Tibial artery (tissue), 4 donors: ENCODE data around the gene ADCY5.
A peak's percentile ranks its signal among the peaks of the same experiment; 100 is the strongest.

Experiments
- DNase-seq, 2 donors: peaks; one replicate each; pipeline ENCODE4 v3.0.0-alpha.2; 2019
- H3K27ac ChIP-seq, 2 donors: fragments of 200-600 bp; sonication (generic) in 1 of 2; 1 replicate in 1 of 2; 2 replicates in 1 of 2; pipeline ENCODE4 v1.5.1; 2018 to 2019; ENCODE audit warnings: mild to moderate bottlenecking in 1 of 2
- H3K27me3 ChIP-seq, 2 donors: fragments of 200-600 bp; sonication (generic) in 1 of 2; one replicate each; pipeline versions ENCODE4 v1.5.1 to v1.6.0; 2016 to 2019
- H3K36me3 ChIP-seq, 3 donors: fragments of 200-600 bp; sonication (generic) in 2 of 3; one replicate each; pipeline ENCODE4 v1.5.1; 2016 to 2019; ENCODE audit warnings: mild to moderate bottlenecking in 2 of 3
- H3K4me1 ChIP-seq, 4 donors: fragments of 200-600 bp; sonication (generic) in 2 of 4; 1 replicate in 3 of 4; 2 replicates in 1 of 4; pipeline ENCODE4 v1.5.1; 2016 to 2019
- H3K4me3 ChIP-seq, 2 donors: fragments of 200-600 bp; sonication (generic) in 1 of 2; 1 replicate in 1 of 2; 2 replicates in 1 of 2; pipeline ENCODE4 v1.5.1; 2018 to 2019; ENCODE audit warnings: mild to moderate bottlenecking in 2 of 2
- H3K9me3 ChIP-seq, 3 donors: fragments of 200-600 bp; sonication (generic) in 1 of 3; one replicate each; pipeline ENCODE4 v1.5.1; 2016 to 2019
- CTCF ChIP-seq, 2 experiments: fragments of 200-600 bp in 1 of 2; fragments of 450-650 bp in 1 of 2; IDR thresholded peaks; one replicate each; pipeline ENCODE4 v1.5.1; 2017 to 2019; ENCODE audit warnings: antibody characterized with exemption in 2 of 2, mild to moderate bottlenecking in 1 of 2, moderate library complexity in 1 of 2
- intact Hi-C: fragments of 100-400 bp; cut with DNase I; formaldehyde crosslinking; loops from one replicate; pipeline ENCODE4 v1.15.0; 2023; ENCODE audit warnings: low total_unique reads

The ADCY5 gene

GRCh38 chr3:123392368-123392767 is 56.5 kb downstream of the ADCY5 start:
- H3K4me3 ChIP-seq: no peak overlapping the region
- TF ChIP-seq CTCF (IDR thresholded peaks at IDR 0.05): no peak
- H3K36me3 ChIP-seq: no peaks in the 10 kb centered on the region
- H3K4me1 ChIP-seq: peaks cover 0 to 98% (median 70%) of the 10 kb centered on the region in 4 donors
- H3K9me3 ChIP-seq: no peaks in the 10 kb centered on the region
- intact Hi-C loops: no loop called here
- DNase-seq: no peak
- no peaks in the 10 kb centered on the region for H3K27me3 ChIP-seq
- peak overlapping the region; percentile 89 to 96 for H3K27ac ChIP-seq

- H3K4me3 ChIP-seq: no peak overlapping the region
- no peaks in the 10 kb centered on the region for H3K27me3 ChIP-seq
- H3K27ac ChIP-seq: peak overlapping the region; percentile 89 to 96
- H3K4me1 ChIP-seq: peaks cover 0 to 98% (median 73%) of the 10 kb centered on the region in 4 donors
- peak in 1 of 2 donors; percentile 43 for DNase-seq
- no peak for TF ChIP-seq CTCF (IDR thresholded peaks at IDR 0.05)
- no peaks in the 10 kb centered on the region for H3K9me3 ChIP-seq
- H3K36me3 ChIP-seq: no peaks in the 10 kb centered on the region
- intact Hi-C loops: no loop called here
Observed at GRCh38 chr3:123390865-123391600, 57.9 kb downstream of the ADCY5 start.

- H3K4me1 ChIP-seq: peaks cover 0 to 100% (median 76%) of the 10 kb centered on the region in 4 donors
- intact Hi-C loops: no loop called here
- TF ChIP-seq CTCF (IDR thresholded peaks at IDR 0.05): no peak
- no peaks in the 10 kb centered on the region for H3K36me3 ChIP-seq
- H3K27ac ChIP-seq: peak overlapping the region; percentile 89 to 96
- H3K9me3 ChIP-seq: no peaks in the 10 kb centered on the region
- DNase-seq: no peak
- no peak overlapping the region for H3K4me3 ChIP-seq
- no peaks in the 10 kb centered on the region for H3K27me3 ChIP-seq
Observed at GRCh38 chr3:123389628-123389918, 59.3 kb downstream of the ADCY5 start.

- H3K36me3 ChIP-seq: no peaks in the 10 kb centered on the region
- DNase-seq: peak in 1 of 2 donors; percentile 78
- peaks cover 0 to 100% (median 77%) of the 10 kb centered on the region in 4 donors for H3K4me1 ChIP-seq
- no peak overlapping the region for H3K4me3 ChIP-seq
- no peaks in the 10 kb centered on the region for H3K9me3 ChIP-seq
- H3K27me3 ChIP-seq: no peaks in the 10 kb centered on the region
- intact Hi-C loops: no loop called here
- H3K27ac ChIP-seq: peak overlapping the region; percentile 89 to 96
- TF ChIP-seq CTCF (IDR thresholded peaks at IDR 0.05): no peak
Observed at GRCh38 chr3:123388811-123389627, 59.9 kb downstream of the ADCY5 start.

- intact Hi-C loops: no loop called here
- no peaks in the 10 kb centered on the region for H3K9me3 ChIP-seq
- no peak for TF ChIP-seq CTCF (IDR thresholded peaks at IDR 0.05)
- no peak for DNase-seq
- H3K4me3 ChIP-seq: no peak overlapping the region
- H3K36me3 ChIP-seq: no peaks in the 10 kb centered on the region
- peaks cover 0 to 100% (median 84%) of the 10 kb centered on the region in 4 donors for H3K4me1 ChIP-seq
- H3K27ac ChIP-seq: peak overlapping the region; percentile 89 to 96
- H3K27me3 ChIP-seq: no peaks in the 10 kb centered on the region
Observed at GRCh38 chr3:123388042-123388441, 60.8 kb downstream of the ADCY5 start.
